CD4-positive, alpha-beta T cell (primary cell): ENCODE results near the gene COL19A1. TPM values are rescaled to one million over a fixed set of nuclear protein-coding genes. Genes with fewer than 3 reads are reported as not detected.

Source experiments
- ATAC-seq: fragments of 200-7000 bp; cut with Tn5 transposase; one replicate; pipeline ENCODE4 v1.10.0; 2022; ENCODE audit warnings: mild to moderate bottlenecking; ENCODE audit not compliant: poor library complexity
- CTCF ChIA-PET: fragments of 350-600 bp; sonication (Branson Sonifier 250); formaldehyde crosslinking; loops from one replicate; lab custom pipeline; 2021; ENCODE audit warnings: antibody characterized with exemption, inconsistent platforms; lab: Charles Lee
- POLR2A ChIA-PET: fragments of 350-600 bp; sonication (Branson Sonifier 250); formaldehyde crosslinking; loops from one replicate; lab custom pipeline; 2021; ENCODE audit warnings: antibody characterized with exemption, inconsistent platforms; lab: Charles Lee
- DNase-seq, 14 experiments: peaks; one replicate each; pipeline ENCODE4 v3.0.0-alpha.2; 2013 to 2020; ENCODE audit warnings: mixed read lengths in 2 of 14
- H3K27ac ChIP-seq, 2 donors: one replicate each; pipeline versions ENCODE4 v1.5.1 to v1.7.0; 2013; ENCODE audit warnings: low read length in 2 of 2, low read depth in 1 of 2, mild to moderate bottlenecking in 1 of 2
- H3K27me3 ChIP-seq, 2 experiments: 1 replicate in 1 of 2; 2 replicates in 1 of 2; pipeline versions ENCODE4 v1.6.1 to v1.7.0; 2013; ENCODE audit warnings: low read length in 2 of 2, control low read depth in 1 of 2, mild to moderate bottlenecking in 1 of 2, moderate library complexity in 1 of 2; ENCODE audit not compliant: insufficient read depth in 2 of 2, control insufficient read depth in 1 of 2
- H3K36me3 ChIP-seq: one replicate; pipeline ENCODE4 v1.6.1; 2013; ENCODE audit warnings: low read length, control low read depth; ENCODE audit not compliant: insufficient read depth
- H3K4me1 ChIP-seq: one replicate; pipeline ENCODE4 v1.6.1; 2013; ENCODE audit warnings: low read length, control low read depth; ENCODE audit not compliant: insufficient read depth
- H3K4me3 ChIP-seq: one replicate; pipeline ENCODE4 v1.5.1; 2013; ENCODE audit warnings: mild to moderate bottlenecking, low read length, moderate library complexity
- H3K9me3 ChIP-seq, 2 experiments: 1 replicate in 1 of 2; 2 replicates in 1 of 2; pipeline versions ENCODE4 v1.6.1 to v1.7.0; 2013; ENCODE audit warnings: low read length in 2 of 2, mild to moderate bottlenecking in 2 of 2, control low read depth in 1 of 2, moderate library complexity in 1 of 2; ENCODE audit not compliant: control insufficient read depth in 1 of 2, insufficient read depth in 1 of 2
- H3K27ac Mint-ChIP-seq: one replicate; pipeline ENCODE4 v1.8.0; 2020; ENCODE audit warnings: mixed read lengths
- H3K27me3 Mint-ChIP-seq: one replicate; pipeline ENCODE4 v1.8.0; 2021; ENCODE audit warnings: mixed read lengths
- H3K36me3 Mint-ChIP-seq: one replicate; pipeline ENCODE4 v1.8.0; 2021; ENCODE audit warnings: low read depth, mixed read lengths
- H3K4me1 Mint-ChIP-seq: one replicate; pipeline ENCODE4 v1.8.0; 2021; ENCODE audit warnings: low read depth, mixed read lengths
- H3K4me3 Mint-ChIP-seq: one replicate; pipeline ENCODE4 v1.8.0; 2020; ENCODE audit warnings: mild to moderate bottlenecking, mixed read lengths
- H3K9me3 Mint-ChIP-seq: one replicate; pipeline ENCODE4 v1.8.0; 2020; ENCODE audit warnings: mixed read lengths
- CTCF ChIP-seq: fragments of 200-600 bp; IDR thresholded peaks from one replicate; pipeline ENCODE4 v1.8.0; 2022; ENCODE audit warnings: antibody characterized with exemption, mild to moderate bottlenecking
- intact Hi-C, 2 experiments: fragments of 100-400 bp; cut with DNase I in 1 of 2; cut with micrococcal nuclease in 1 of 2; formaldehyde crosslinking; loops; one replicate each; pipeline versions ENCODE4 v1.15.1 to v1.9.0; 2023 to 2025; cut with DNase I, micrococcal nuclease
- total RNA-seq, 174 experiments: library from RNA in 2 of 174; stranded (reverse) in 2 of 174; gene quantifications; one replicate each; pipeline ENCODE4 v1.2.3 and lab custom pipeline; 2021 to 2026

The COL19A1 gene
- total RNA-seq, 2 experiments from 2014 or later = not detected

- DNase-seq (no peak), ATAC-seq (no peak)
- Mint-ChIP-seq H3K36me3 (no peaks in the 10 kb centered on the region), H3K4me1 (peaks cover 12% of the 10 kb centered on the region), H3K4me3 (no peak overlapping the region), H3K9me3 (no peaks in the 10 kb centered on the region), H3K27me3 (peaks cover 23% of the 10 kb centered on the region), H3K27ac (no peak overlapping the region)
- Histone ChIP-seq H3K27ac (no peak overlapping the region), H3K4me1 (peaks cover 5% of the 10 kb centered on the region), H3K27me3 (no peaks in the 10 kb centered on the region), H3K9me3 (peaks cover 0 to 4% of the 10 kb centered on the region in 2 experiments), H3K4me3 (no peak overlapping the region), H3K36me3 (no peaks in the 10 kb centered on the region)
- intact Hi-C loops = loop anchor here in 1 of 2 experiments (10.0 kb wide), 1 partner anchor 127 kb away; no protein-coding TSS in a partner anchor
- TF ChIP-seq CTCF = no peak
- ChIA-PET CTCF (no interaction called here), POLR2A (no interaction called here)
These were observed 4.4 kb upstream of the COL19A1 start for GRCh38 chr6:69861986-69862385.

- H3K36me3 ChIP-seq = no peaks in the 10 kb centered on the region
- Mint-ChIP-seq H3K27ac (no peak overlapping the region), H3K9me3 (no peaks in the 10 kb centered on the region), H3K36me3 (no peaks in the 10 kb centered on the region), H3K27me3 (peaks cover 37% of the 10 kb centered on the region), H3K4me3 (no peak overlapping the region), H3K4me1 (peaks cover 13% of the 10 kb centered on the region)
- no peaks in the 10 kb centered on the region for H3K27me3 ChIP-seq
- no peak for ATAC-seq
- no peak for DNase-seq
- intact Hi-C loops = loop anchor here in 1 of 2 experiments (10.0 kb wide), 1 partner anchor 129 kb away; no protein-coding TSS in a partner anchor
- H3K4me1 ChIP-seq = peaks cover 13% of the 10 kb centered on the region
- H3K27ac ChIP-seq = no peak overlapping the region
- CTCF ChIA-PET = no interaction called here
- no peak overlapping the region for H3K4me3 ChIP-seq
- peaks cover 0 to 4% of the 10 kb centered on the region in 2 experiments for H3K9me3 ChIP-seq
- TF ChIP-seq CTCF = no peak
- POLR2A ChIA-PET = no interaction called here
These were observed 2.6 kb upstream of the COL19A1 start for GRCh38 chr6:69863766-69864165.

- ChIA-PET CTCF (interaction anchor here (2.1 kb wide), 1 partner anchor 68 kb away, joined by 7 read pairs; the partner anchor contains the start of gene LMBRD1), POLR2A (no interaction called here)
- H3K9me3 ChIP-seq = peaks cover 0 to 1% of the 10 kb centered on the region in 2 experiments
- Mint-ChIP-seq H3K27me3 (peaks cover 49% of the 10 kb centered on the region), H3K9me3 (no peaks in the 10 kb centered on the region), H3K4me3 (peak overlapping the region; percentile 39), H3K27ac (no peak overlapping the region), H3K36me3 (no peaks in the 10 kb centered on the region), H3K4me1 (peaks cover 13% of the 10 kb centered on the region)
- ATAC-seq (no peak), DNase-seq (no peak)
- TF ChIP-seq CTCF = no peak
- no peaks in the 10 kb centered on the region for H3K36me3 ChIP-seq
- H3K4me1 ChIP-seq = peaks cover 13% of the 10 kb centered on the region
- no peak overlapping the region for H3K27ac ChIP-seq
- no peak overlapping the region for H3K4me3 ChIP-seq
- intact Hi-C loops = loop anchor here (5.0 to 10.0 kb wide), 2 partner anchors 130 to 133 kb away; no protein-coding TSS in a partner anchor
- H3K27me3 ChIP-seq = no peaks in the 10 kb centered on the region
These were observed 1.2 kb upstream of the COL19A1 start for GRCh38 chr6:69865126-69865525.
